NCI-H1930 (cell line): ENCODE results near the gene PPCDC.

Experiments
- DNase-seq, 2 experiments: peaks; one replicate each; lab custom pipeline; 2025; lab: John Stamatoyannopoulos, UW

PPCDC gene, protein sequence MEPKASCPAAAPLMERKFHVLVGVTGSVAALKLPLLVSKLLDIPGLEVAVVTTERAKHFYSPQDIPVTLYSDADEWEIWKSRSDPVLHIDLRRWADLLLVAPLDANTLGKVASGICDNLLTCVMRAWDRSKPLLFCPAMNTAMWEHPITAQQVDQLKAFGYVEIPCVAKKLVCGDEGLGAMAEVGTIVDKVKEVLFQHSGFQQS

DNA sequence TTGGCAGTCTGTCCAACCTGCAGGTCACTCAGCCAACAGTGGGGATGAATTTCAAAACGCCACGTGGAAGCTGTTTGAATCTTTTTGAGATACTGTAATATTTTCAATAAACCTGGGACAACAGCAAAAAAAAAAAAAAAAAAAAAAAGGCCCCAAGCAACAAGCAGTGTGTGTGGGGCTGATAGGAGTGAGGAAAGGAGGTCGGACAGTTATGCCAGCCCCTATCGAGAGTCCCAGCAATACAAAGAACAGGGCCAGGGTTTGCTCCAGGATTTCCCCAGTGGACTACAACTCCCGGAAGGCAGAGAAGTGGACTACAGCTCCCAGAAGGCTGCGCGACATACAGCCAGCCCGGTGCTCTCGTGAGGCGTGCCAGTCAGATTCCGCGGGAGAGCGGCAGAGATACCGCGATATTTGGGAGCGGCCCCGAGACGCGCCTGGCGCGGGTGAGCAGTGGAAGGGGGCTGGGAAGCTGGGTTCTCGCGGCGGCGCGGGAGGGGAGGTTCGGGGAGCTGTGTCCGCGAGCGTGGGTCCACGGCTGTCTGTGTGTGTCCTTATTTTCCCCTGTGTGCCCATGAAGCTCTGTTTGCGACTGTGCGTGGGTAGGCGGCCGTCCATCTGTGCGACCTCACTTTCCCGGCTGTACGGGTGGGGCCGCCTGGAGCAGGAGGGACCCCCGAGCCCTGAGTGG, at the start of gene PPCDC:
Gene PPCDC (plus strand): TSS at position 410 of the 691 bp plus-strand sequence. CDS start 4,729 bp downstream, outside the sequence.
- peak; percentile 84 to 90 for DNase-seq

DNA sequence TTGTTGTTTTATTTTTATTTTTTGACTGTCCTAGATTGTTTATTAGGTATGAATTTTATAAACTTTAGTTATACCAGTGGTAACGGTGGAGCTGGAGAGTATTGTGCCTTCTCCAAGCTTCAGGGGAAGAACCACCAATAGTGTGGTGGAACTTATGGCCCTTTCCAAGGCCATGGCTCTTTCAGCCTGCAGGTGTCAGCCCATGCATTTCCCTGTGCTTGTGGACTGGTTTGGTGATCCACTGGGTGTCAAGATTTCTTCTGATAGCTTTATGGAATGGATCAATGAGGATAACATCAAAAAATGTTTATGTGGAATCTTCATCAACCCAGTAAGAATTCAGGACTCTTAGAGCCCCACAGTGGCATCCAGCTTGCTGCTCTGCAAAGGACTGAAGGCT, 47.2 kb upstream of the PPCDC start:
- DNase-seq = no peak

- DNase-seq = no peak
Observed at GRCh38 chr15:74977599-74977998, 45.8 kb upstream of the PPCDC start.

GRCh38 chr15:74978077-74978476, 45.3 kb upstream of the PPCDC start:
- no peak for DNase-seq

GRCh38 chr15:74978503-74978902, 44.9 kb upstream of the PPCDC start:
- DNase-seq = no peak

- DNase-seq = no peak
Observed at GRCh38 chr15:74982183-74982582, 41.2 kb upstream of the PPCDC start.

DNA sequence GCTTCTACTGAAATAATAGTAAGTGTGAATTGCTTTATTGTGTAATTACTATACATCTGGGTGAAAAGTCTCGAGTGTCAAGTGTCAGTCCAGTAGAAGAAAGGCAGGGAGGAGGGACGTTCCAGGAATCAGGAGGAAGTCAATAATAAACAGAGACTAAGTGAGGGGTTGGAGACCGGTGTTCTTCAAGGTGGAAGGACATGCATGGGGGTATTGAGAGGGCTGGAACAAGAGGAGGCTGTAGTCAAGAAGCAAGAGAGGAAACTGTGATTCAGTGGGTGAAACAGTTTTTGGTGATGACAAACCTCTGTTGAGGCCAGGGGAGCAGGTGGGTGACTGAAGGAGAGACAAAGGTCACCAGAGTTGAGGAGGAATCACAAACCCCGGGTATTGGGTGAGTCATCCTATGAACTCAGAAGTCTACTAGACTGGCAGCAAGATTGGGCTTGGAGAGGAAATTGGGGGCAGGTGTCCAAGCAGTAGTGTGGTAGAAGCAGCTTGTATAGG, 39.6 kb upstream of the PPCDC start:
- no peak for DNase-seq

GRCh38 chr15:74988007-74988800, 35.2 kb upstream of the PPCDC start:
- peak in 1 of 2 experiments; percentile 22 for DNase-seq

GRCh38 chr15:74989527-74989926, 33.9 kb upstream of the PPCDC start:
- DNase-seq = no peak

- DNase-seq = no peak
Observed at GRCh38 chr15:74992619-74993018, 30.8 kb upstream of the PPCDC start.

DNA sequence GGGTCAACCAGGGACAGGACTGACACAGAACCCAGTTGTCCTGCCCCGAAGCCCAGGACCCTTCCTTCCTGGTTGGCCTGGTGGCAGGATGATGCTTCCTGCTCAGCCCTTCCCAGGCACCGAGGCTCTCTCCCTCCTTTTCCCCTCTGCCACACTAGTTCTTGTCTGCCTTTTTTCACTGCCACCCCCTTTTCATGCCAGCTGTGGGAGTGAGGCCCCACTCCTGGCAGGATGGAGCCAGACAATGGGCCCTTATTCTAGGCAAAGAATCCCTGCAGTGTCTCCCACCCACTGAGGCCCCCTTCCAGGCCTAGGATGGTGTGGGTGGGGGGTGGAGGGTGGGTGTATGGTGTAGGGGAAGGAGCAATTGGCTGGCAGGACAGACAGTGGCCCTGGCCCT, 29.2 kb upstream of the PPCDC start:
- no peak for DNase-seq

DNA sequence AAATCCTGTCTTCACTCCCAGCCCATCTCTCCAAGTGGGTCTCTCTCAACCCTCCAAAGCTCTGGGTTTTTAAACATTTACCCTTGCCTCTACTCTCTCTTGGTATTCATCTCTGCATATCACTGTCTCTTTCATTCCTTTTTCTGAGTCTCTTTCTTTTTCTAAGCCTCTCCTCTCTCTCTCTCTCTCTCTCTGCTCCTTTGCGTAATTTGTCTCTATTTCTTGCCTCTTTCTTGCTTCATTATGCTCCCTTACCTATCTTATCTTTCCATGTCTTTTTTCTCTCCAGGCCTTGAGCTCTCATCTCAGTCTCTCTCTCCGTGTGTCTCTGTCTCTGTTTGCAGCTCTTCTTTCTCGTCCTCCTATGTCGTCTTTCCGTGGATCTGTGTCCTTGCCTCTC, 28.7 kb upstream of the PPCDC start:
- no peak for DNase-seq

DNA sequence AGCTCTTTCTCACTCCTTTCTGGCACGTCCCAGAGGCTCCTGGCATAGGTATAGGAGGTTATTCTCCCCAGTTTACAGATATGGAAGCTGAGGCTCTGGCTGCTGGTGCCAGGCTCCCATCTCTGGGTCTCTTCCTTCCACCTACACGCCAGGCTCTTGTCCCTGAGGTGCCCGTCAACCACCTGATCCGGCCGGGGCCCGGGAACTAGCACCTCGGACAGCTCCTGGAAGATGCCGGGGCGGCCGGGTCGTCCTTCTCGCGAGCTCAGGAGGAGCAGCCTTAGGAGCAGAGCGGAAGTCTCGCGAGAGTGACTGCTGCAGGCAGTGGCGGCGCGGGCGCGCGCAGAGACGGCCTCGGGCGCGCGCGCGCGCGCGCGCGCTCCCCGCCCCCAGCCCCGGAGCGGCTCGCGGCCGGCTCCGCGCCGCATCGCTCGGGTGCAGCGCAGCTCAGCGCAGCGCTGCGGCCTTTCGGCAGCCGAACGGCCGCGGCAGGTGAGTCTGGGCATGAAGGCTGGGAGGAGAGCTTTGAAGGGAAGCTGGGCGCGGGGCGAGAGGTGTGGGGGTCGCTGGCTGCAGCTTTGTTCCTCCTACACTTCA, 28.1 kb upstream of the PPCDC start, which contains the start of gene SCAMP5:
Gene SCAMP5 (plus strand): TSS at position 382 of the 597 bp plus-strand sequence. CDS start 16,277 bp downstream, outside the sequence.
- DNase-seq = peak; percentile 83 to 85

GRCh38 chr15:74995779-74996765, 27.3 kb upstream of the PPCDC start:
- no peak for DNase-seq

GRCh38 chr15:74997141-74997540, 26.2 kb upstream of the PPCDC start:
- DNase-seq = no peak

GRCh38 chr15:74997543-74997942, 25.8 kb upstream of the PPCDC start:
- DNase-seq = no peak

DNA sequence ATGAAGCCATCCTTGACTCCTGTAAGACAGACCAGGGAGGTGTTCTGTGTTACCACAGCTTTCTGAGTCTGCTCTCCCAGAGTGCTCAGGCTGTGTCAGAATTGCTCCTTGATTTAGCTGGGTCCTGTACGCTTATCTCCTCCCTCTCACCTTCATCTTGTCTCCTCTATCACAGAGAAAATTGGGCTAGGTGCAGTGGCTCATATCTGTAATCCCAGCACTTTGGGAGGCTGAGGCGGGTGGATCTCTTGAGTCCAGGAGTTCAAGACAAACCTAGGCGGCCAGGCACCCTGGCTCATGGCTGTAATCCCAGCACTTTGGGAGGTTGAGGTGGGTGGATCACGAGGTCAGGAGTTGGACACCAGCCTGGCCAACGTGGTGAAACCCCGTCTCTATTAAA, 22.1 kb upstream of the PPCDC start:
- DNase-seq = no peak

GRCh38 chr15:75002398-75002797, 21.0 kb upstream of the PPCDC start:
- DNase-seq = no peak

DNA sequence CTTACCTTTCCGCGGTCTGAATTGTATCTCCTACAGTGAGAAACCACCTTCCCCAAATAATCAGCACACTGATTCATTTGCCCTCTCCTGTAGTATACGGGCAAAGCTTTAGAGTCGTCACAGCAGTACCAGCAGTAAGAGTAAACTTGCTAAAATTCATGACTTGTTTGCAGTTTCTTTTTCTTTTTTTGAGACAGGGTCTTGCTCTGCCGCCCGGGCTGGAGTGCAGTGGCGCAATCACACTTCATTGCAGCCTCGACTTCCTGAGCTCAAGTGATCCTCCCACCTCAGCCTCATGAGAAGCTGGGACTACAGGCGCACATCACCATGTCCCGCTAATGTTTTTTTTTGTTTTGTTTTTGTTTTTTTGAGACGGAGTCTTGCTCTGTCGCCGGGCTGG, 16.2 kb upstream of the PPCDC start:
- DNase-seq = no peak

- DNase-seq = no peak
Observed at GRCh38 chr15:75008221-75008625, 15.2 kb upstream of the PPCDC start.
